Progenitor cell of endocrine pancreas (in vitro differentiated cells): ENCODE measurements around the gene CYP3A4. TPM values are rescaled to one million over a fixed set of nuclear protein-coding genes. Genes with fewer than 3 reads are reported as not detected.

Experiments used
- DNase-seq: peaks from one replicate; pipeline ENCODE4 v3.0.0; 2021; ENCODE audit warnings: low spot score; ENCODE audit not compliant: unreplicated experiment
- H3K27ac Mint-ChIP-seq: 2 replicates; pipeline ENCODE4 v1.8.0; 2021; ENCODE audit warnings: mild to moderate bottlenecking, moderate library complexity, mixed read lengths
- H3K27me3 Mint-ChIP-seq: 2 replicates; pipeline ENCODE4 v1.8.0; 2021; ENCODE audit warnings: mixed read lengths
- H3K36me3 Mint-ChIP-seq: 2 replicates; pipeline ENCODE4 v1.8.0; 2022; ENCODE audit warnings: mixed read lengths; ENCODE audit not compliant: insufficient read depth
- H3K4me1 Mint-ChIP-seq: 2 replicates; pipeline ENCODE4 v1.8.0; 2021; ENCODE audit warnings: low read depth, mixed read lengths
- H3K4me3 Mint-ChIP-seq: 2 replicates; pipeline ENCODE4 v1.8.0; 2021; ENCODE audit warnings: low read depth, mild to moderate bottlenecking, moderate library complexity, mixed read lengths
- H3K9me3 Mint-ChIP-seq: 2 replicates; pipeline ENCODE4 v1.8.0; 2021; ENCODE audit warnings: low read depth, mixed read lengths
- CTCF ChIP-seq: fragments of 200-600 bp; sonication (generic); IDR thresholded peaks from one replicate; pipeline ENCODE4 v1.5.0; 2021; ENCODE audit warnings: antibody characterized with exemption, mild to moderate bottlenecking; ENCODE audit not compliant: unreplicated experiment
- total RNA-seq: library from RNA; stranded (reverse); gene quantifications from 2 replicates; pipeline ENCODE4 v1.2.1, GENCODE V29; 2021

CYP3A4 gene
- total RNA-seq, 1 donor from 2014 or later, result not detected

- no peak for DNase-seq
- Mint-ChIP-seq H3K27me3 (peaks cover 13% of the 10 kb centered on the region), H3K4me1 (no peaks in the 10 kb centered on the region), H3K9me3 (no peaks in the 10 kb centered on the region), H3K27ac (no peak overlapping the region), H3K36me3 (no peaks in the 10 kb centered on the region), H3K4me3 (no peak overlapping the region)
- no peak for TF ChIP-seq CTCF
Observed at GRCh38 chr7:99791667-99792369, 7.8 kb upstream of the CYP3A4 start.

GRCh38 chr7:99791021-99791420 lies 7.0 kb upstream of the CYP3A4 start:
- Mint-ChIP-seq H3K4me1 (no peaks in the 10 kb centered on the region), H3K27me3 (peaks cover 13% of the 10 kb centered on the region), H3K4me3 (no peak overlapping the region), H3K9me3 (no peaks in the 10 kb centered on the region), H3K36me3 (no peaks in the 10 kb centered on the region), H3K27ac (no peak overlapping the region)
- DNase-seq, result no peak
- TF ChIP-seq CTCF, result no peak

- no peak for TF ChIP-seq CTCF
- no peak overlapping the region for H3K27ac Mint-ChIP-seq
- no peaks in the 10 kb centered on the region for H3K4me1 Mint-ChIP-seq
- H3K9me3 Mint-ChIP-seq, result no peaks in the 10 kb centered on the region
- H3K27me3 Mint-ChIP-seq, result peaks cover 17% of the 10 kb centered on the region
- no peak for DNase-seq
- H3K4me3 Mint-ChIP-seq, result no peak overlapping the region
- H3K36me3 Mint-ChIP-seq, result no peaks in the 10 kb centered on the region
Observed at GRCh38 chr7:99790407-99790806, 6.4 kb upstream of the CYP3A4 start.

- H3K4me3 Mint-ChIP-seq, result no peak overlapping the region
- H3K27me3 Mint-ChIP-seq, result peaks cover 17% of the 10 kb centered on the region
- H3K36me3 Mint-ChIP-seq, result no peaks in the 10 kb centered on the region
- no peak for TF ChIP-seq CTCF
- no peaks in the 10 kb centered on the region for H3K4me1 Mint-ChIP-seq
- H3K9me3 Mint-ChIP-seq, result no peaks in the 10 kb centered on the region
- no peak overlapping the region for H3K27ac Mint-ChIP-seq
- DNase-seq, result no peak
Observed at GRCh38 chr7:99789441-99790070, 5.6 kb upstream of the CYP3A4 start.

GRCh38 chr7:99788554-99788953 lies 4.6 kb upstream of the CYP3A4 start:
- H3K4me1 Mint-ChIP-seq, result no peaks in the 10 kb centered on the region
- H3K4me3 Mint-ChIP-seq, result no peak overlapping the region
- peaks cover 17% of the 10 kb centered on the region for H3K27me3 Mint-ChIP-seq
- TF ChIP-seq CTCF, result no peak
- no peaks in the 10 kb centered on the region for H3K36me3 Mint-ChIP-seq
- DNase-seq, result no peak
- no peaks in the 10 kb centered on the region for H3K9me3 Mint-ChIP-seq
- H3K27ac Mint-ChIP-seq, result no peak overlapping the region
